ENCODE measurements around the gene PSD2. TPM values are rescaled to one million over a fixed set of nuclear protein-coding genes. Genes with fewer than 3 reads are reported as not detected.

PSD2 gene
- total and polyA plus RNA-seq, 11 donors, result 0.04 to 0.11 (median 0.04) TPM; not detected in 8

- TF ChIP-seq, protein P1, sequence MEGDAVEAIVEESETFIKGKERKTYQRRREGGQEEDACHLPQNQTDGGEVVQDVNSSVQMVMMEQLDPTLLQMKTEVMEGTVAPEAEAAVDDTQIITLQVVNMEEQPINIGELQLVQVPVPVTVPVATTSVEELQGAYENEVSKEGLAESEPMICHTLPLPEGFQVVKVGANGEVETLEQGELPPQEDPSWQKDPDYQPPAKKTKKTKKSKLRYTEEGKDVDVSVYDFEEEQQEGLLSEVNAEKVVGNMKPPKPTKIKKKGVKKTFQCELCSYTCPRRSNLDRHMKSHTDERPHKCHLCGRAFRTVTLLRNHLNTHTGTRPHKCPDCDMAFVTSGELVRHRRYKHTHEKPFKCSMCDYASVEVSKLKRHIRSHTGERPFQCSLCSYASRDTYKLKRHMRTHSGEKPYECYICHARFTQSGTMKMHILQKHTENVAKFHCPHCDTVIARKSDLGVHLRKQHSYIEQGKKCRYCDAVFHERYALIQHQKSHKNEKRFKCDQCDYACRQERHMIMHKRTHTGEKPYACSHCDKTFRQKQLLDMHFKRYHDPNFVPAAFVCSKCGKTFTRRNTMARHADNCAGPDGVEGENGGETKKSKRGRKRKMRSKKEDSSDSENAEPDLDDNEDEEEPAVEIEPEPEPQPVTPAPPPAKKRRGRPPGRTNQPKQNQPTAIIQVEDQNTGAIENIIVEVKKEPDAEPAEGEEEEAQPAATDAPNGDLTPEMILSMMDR (IDR thresholded peaks at IDR 0.05), result no peak
- no peak for TF ChIP-seq POLR2A (IDR thresholded peaks at IDR 0.05)
- H3K4me1 ChIP-seq, result no peaks in the 10 kb centered on the region
- no peaks in the 10 kb centered on the region for H3K36me3 ChIP-seq
- 89 to 92% (median 91%) methylated on average over 6 to 11 of the region's 11 CpGs for WGBS, 4 donors
- no peak overlapping the region for H3K4me3 ChIP-seq
- no peak for ATAC-seq
- intact Hi-C loops (cut with DNase I), result no loop called here
- peaks cover 0 to 12% (median 0%) of the 10 kb centered on the region in 12 donors for H3K9me3 ChIP-seq
- no peaks in the 10 kb centered on the region for H3K27me3 ChIP-seq
- no peak for DNase-seq
- no peak overlapping the region for H3K27ac ChIP-seq
These were observed 26.4 kb downstream of the PSD2 start for GRCh38 chr5:139821806-139822552.

DNA sequence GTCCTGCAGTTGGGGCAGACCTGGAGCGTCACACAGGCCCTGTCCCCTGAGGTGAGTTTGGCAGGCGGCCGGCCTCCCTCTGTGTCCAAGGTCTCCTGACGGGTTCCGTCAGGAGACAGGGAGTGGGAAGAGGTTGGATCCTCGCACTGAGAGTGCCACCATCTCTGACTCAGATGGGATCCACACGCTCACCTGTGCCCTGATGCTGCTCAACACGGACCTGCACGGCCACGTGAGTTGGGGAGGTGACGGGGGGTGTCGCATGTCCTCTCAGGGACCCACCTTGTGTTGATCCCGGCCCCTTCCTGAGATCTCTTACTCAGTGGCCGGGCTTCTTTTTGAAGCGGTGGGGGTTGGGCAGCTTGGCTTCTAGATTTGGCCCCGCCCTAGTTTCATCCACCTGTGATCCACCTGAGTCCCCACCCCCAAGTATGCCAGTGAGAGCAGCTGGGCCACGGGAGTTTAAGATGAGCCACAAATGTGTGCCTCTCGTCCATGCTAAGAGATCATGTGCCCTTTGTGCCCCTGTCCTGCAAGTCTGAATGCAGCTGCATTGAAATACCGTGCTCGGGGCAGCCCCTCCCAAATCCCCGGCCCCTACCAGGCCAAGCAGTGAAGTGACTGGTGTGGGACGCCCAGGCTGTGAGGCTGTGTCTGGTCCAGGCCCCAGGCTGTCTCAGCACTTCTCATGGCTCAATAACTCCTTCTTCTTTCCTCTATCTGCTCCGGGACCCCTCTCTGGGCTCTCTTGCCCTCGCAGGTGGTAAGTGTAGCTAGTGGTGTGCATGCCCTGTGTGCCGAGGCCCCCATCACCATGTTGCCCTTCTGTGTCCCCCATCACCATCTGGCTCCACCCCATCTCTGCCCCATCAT, 27.2 kb downstream of the PSD2 start:
- ATAC-seq, result no peak
- intact Hi-C loops (cut with DNase I), result no loop called here
- no peak for TF ChIP-seq POLR2A (IDR thresholded peaks at IDR 0.05)
- TF ChIP-seq, protein P1 (IDR thresholded peaks at IDR 0.05), result no peak

DNA sequence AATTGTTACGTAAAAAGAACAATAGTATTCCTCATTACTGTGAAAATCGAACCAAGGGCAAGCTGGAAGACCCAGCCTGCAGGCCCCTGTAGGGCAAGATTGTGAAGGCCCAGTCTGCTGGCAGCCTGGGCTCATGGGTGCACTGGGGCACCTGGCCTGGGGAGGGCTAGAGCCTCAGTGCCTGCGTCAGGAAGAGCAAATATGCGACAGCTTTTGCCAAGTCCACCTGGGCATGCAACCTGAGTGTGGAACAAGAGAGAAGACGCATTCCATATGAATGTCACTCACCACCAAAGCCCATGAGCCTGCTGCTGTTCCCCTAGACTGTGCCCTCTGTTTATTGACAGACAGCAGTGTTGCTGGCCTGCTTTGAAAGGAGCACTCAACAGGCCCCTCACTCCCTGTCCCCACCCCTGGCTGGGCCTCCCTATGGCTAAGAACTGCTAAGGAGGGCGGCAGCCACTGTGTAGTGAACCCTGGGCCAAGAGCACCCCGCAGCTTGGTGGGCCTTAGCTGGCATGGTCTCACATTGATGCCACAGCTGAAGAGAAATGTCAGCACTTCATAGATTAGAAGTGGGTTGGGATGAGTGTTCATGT, 28.2 kb downstream of the PSD2 start:
- TF ChIP-seq, protein P1 (IDR thresholded peaks at IDR 0.05), result no peak
- no peak for TF ChIP-seq POLR2A (IDR thresholded peaks at IDR 0.05)
- no peak overlapping the region for H3K4me3 ChIP-seq
- WGBS, 4 donors, result 88 to 92% (median 90%) methylated on average over 7 of the region's 7 CpGs
- peaks cover 0 to 6% (median 0%) of the 10 kb centered on the region in 12 donors for H3K9me3 ChIP-seq
- DNase-seq, result no peak
- H3K27me3 ChIP-seq, result no peaks in the 10 kb centered on the region
- no peaks in the 10 kb centered on the region for H3K4me1 ChIP-seq
- intact Hi-C loops (cut with DNase I), result no loop called here
- H3K27ac ChIP-seq, result no peak overlapping the region
- no peaks in the 10 kb centered on the region for H3K36me3 ChIP-seq
- ATAC-seq, result no peak

More for the DNA sequence above, 27.2 kb downstream of the PSD2 start:
- Histone ChIP-seq H3K9me3 (peaks cover 0 to 12% (median 0%) of the 10 kb centered on the region in 12 donors), H3K36me3 (no peaks in the 10 kb centered on the region), H3K4me1 (no peaks in the 10 kb centered on the region), H3K4me3 (no peak overlapping the region), H3K27ac (no peak overlapping the region), H3K27me3 (no peaks in the 10 kb centered on the region)
- WGBS, 4 donors, result 84 to 91% (median 85%) methylated on average over 21 to 25 of the region's 25 CpGs
- no peak for DNase-seq

GRCh38 chr5:139825690-139826089, 30.1 kb downstream of the PSD2 start:
- Histone ChIP-seq H3K27ac (no peak overlapping the region), H3K27me3 (no peaks in the 10 kb centered on the region), H3K4me1 (no peaks in the 10 kb centered on the region), H3K36me3 (no peaks in the 10 kb centered on the region), H3K9me3 (peaks cover 0 to 6% (median 0%) of the 10 kb centered on the region in 12 donors), H3K4me3 (no peak overlapping the region)
- TF ChIP-seq, protein P1 (IDR thresholded peaks at IDR 0.05), result no peak
- TF ChIP-seq POLR2A (IDR thresholded peaks at IDR 0.05), result no peak
- DNase-seq (no peak), ATAC-seq (no peak)
- 73 to 82% (median 75%) methylated on average over 7 of the region's 7 CpGs for whole genome bisulfite sequencing, 4 donors
- intact Hi-C loops (cut with DNase I), result no loop called here

Data from heart left ventricle (tissue), 16 donors.